PC-9 (cell line): ENCODE data around the gene RNF19B. TPM values are rescaled to one million over a fixed set of nuclear protein-coding genes. Genes with fewer than 3 reads are reported as not detected.

ENCODE experiments used
- BruUV-seq: library from RNA; stranded (reverse); fragments of 400-500 nt; replicated peaks from 2 replicates; lab custom pipeline; 2021; lab: Mats Ljungman, UMichigan
- CTCF ChIA-PET: fragments of 300-600 bp; sonication (Branson Sonifier 250); formaldehyde crosslinking; loops from one replicate; lab custom pipeline; 2022; ENCODE audit warnings: antibody characterized with exemption; lab: Charles Lee
- POLR2A ChIA-PET: fragments of 300-600 bp; sonication (Branson Sonifier 250); formaldehyde crosslinking; loops from one replicate; lab custom pipeline; 2022; ENCODE audit warnings: antibody characterized with exemption; ENCODE audit not compliant: unreplicated experiment; lab: Charles Lee
- DNase-seq, 2 experiments: peaks; one replicate each; pipeline versions ENCODE4 v3.0.0 to v3.0.0-alpha.2; 2015 to 2022; ENCODE audit warnings: mixed read lengths in 1 of 2
- H2AFZ ChIP-seq: fragments of 200-600 bp; sonication (generic); 2 replicates; pipeline ENCODE4 v1.8.1; 2017; ENCODE audit warnings: antibody characterized with exemption
- H3F3A ChIP-seq: fragments of 200-600 bp; sonication (generic); 2 replicates; pipeline ENCODE4 v1.8.1; 2017; ENCODE audit warnings: antibody characterized with exemption, mild to moderate bottlenecking, low read depth; ENCODE audit not compliant: insufficient read depth
- H3K27ac ChIP-seq: fragments of 200-600 bp; sonication (generic); 2 replicates; pipeline ENCODE4 v1.6.1; 2016; ENCODE audit warnings: mixed run types
- H3K27me3 ChIP-seq: fragments of 200-600 bp; sonication (generic); 2 replicates; pipeline ENCODE4 v1.6.1; 2016; ENCODE audit warnings: low read depth, mixed run types; ENCODE audit not compliant: insufficient read depth
- H3K36me3 ChIP-seq: fragments of 200-600 bp; sonication (generic); 2 replicates; pipeline ENCODE4 v1.6.1; 2016; ENCODE audit warnings: low read depth, mixed run types
- H3K4me1 ChIP-seq: fragments of 200-600 bp; sonication (generic); replicated peaks from 2 replicates; pipeline ENCODE4 v1.6.1; 2016; ENCODE audit warnings: mixed run types; ENCODE audit not compliant: insufficient read depth
- H3K4me2 ChIP-seq: fragments of 200-600 bp; sonication (generic); 2 replicates; pipeline ENCODE4 v1.6.1; 2017; ENCODE audit warnings: mixed run types
- H3K4me3 ChIP-seq: fragments of 200-600 bp; sonication (generic); 2 replicates; pipeline ENCODE4 v1.6.1; 2016; ENCODE audit warnings: mixed run types
- H3K79me2 ChIP-seq: fragments of 200-600 bp; sonication (generic); 2 replicates; pipeline ENCODE4 v1.6.1; 2017; ENCODE audit warnings: low read depth, mixed run types
- H3K9me2 ChIP-seq: fragments of 200-600 bp; sonication (generic); 2 replicates; pipeline ENCODE4 v1.8.1; 2017; ENCODE audit warnings: mild to moderate bottlenecking; ENCODE audit not compliant: insufficient read depth
- H3K9me3 ChIP-seq: fragments of 200-600 bp; sonication (generic); 2 replicates; pipeline ENCODE4 v1.8.1; 2016; ENCODE audit warnings: low read depth; ENCODE audit not compliant: insufficient read depth
- H4K20me1 ChIP-seq: fragments of 200-600 bp; sonication (generic); 2 replicates; pipeline ENCODE4 v1.8.1; 2017; ENCODE audit not compliant: insufficient read depth
- CTCF ChIP-seq: fragments of 200-600 bp; sonication (generic); conservative IDR thresholded peaks from 2 replicates; pipeline ENCODE4 v1.6.1; 2017; ENCODE audit warnings: mixed run types, antibody characterized with exemption, mild to moderate bottlenecking, moderate library complexity
- EZH2 ChIP-seq: fragments of 200-600 bp; sonication (generic); IDR thresholded peaks from 2 replicates; pipeline ENCODE4 v1.8.0; 2017; ENCODE audit warnings: antibody characterized with exemption, low read depth
- intact Hi-C: fragments of 100-400 bp; cut with micrococcal nuclease; formaldehyde crosslinking; loops from one replicate; pipeline ENCODE4 v1.10.0; 2022; ENCODE audit not compliant: unreplicated experiment
- total RNA-seq: library from RNA; stranded (reverse); gene quantifications from 2 replicates; pipeline ENCODE4 v1.2.3, GENCODE V29; 2021

Gene RNF19B
- total RNA-seq, 1 experiment from 2014 or later, result 25.4 TPM

DNA sequence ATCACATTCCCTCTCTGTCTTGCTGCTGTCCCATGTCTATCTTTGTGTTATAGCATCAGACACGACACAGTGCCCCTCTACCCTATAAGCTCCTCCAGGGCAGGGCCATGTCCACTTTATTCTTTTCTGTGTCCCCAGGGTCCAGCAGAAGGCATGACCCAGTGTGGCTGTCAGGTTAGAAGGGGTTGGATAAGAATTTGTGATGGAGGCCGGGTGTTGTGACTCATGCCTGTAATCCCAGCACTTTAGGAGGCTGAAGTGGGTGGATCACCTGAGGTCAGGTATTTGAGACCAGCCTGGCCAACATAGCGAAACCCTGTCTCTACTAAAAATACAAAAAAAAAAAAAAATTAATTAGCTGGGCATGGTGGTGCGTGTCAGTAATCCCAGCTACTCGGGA, 26.3 kb upstream of the RNF19B start:
- peaks cover 62% of the 10 kb centered on the region for H3K4me1 ChIP-seq
- TF ChIP-seq CTCF (no peak), EZH2 (no peak)
- ChIA-PET CTCF (interaction anchor here (0.6 to 0.7 kb wide), 2 partner anchors 16 to 336 kb away, joined by 4 read pairs; no protein-coding TSS in a partner anchor), POLR2A (no interaction called here)
- no peak overlapping the region for H2AFZ ChIP-seq
- H3K36me3 ChIP-seq, result no peaks in the 10 kb centered on the region
- peak overlapping the region; percentile 93 for H3K27ac ChIP-seq
- no TSS peak for BruUV-seq
- no peak overlapping the region for H3K4me3 ChIP-seq
- H3K9me2 ChIP-seq, result no peaks in the 10 kb centered on the region
- no peaks in the 10 kb centered on the region for H3K27me3 ChIP-seq
- H3K9me3 ChIP-seq, result no peaks in the 10 kb centered on the region
- H3F3A ChIP-seq, result peaks cover 56% of the 10 kb centered on the region
- H3K4me2 ChIP-seq, result peak overlapping the region; percentile 68; the same call in 1 of the 2 replicates
- no peaks in the 10 kb centered on the region for H4K20me1 ChIP-seq
- intact Hi-C loops, result no loop called here
- peaks cover 4% of the 10 kb centered on the region; the same call in 1 of the 2 replicates for H3K79me2 ChIP-seq
- peak; percentile 37 to 50 for DNase-seq

DNA sequence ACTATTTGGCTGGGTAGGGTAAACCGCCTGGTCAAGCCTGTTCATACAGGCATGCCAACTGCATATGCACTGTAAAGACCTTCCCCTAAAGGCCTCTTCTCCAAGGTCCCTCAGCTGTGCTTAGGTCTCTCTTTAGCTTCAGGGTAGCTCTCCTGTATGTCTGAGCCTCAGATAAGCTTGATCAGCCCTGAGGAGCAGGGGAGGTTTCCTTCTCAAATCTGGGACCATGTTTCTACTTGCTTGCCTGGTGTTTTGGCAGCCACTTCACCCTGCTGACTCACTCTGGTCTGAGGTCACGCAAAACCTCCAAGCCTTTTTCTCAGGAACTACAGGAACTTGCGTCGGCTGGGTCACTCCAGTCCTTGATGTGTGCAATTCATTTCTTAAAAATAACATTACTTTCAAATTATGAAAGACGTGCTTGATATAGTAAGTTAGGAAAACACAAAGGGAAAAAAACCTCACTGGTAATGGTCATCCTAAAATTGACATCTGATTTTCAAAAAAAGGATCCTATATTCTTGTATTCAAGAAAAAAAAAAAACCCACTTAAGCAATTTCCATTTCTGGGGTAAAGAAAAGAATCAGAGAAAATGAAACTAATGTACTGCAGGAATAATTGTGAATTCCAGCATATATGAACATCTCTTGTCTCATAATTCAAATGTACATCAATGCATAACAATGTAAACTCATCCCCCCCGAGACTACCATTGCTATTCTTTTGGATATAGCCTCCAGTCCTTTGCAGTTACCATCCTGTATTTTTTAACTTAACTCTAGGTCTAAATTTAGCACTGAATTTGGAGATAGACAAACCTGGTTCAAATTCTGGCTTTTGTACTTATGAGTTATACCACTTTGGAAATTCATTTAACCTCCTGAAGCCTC, 24.8 kb upstream of the RNF19B start:
- Histone ChIP-seq H3K9me2 (no peaks in the 10 kb centered on the region), H3K4me1 (peaks cover 62% of the 10 kb centered on the region), H3K27me3 (no peaks in the 10 kb centered on the region), H3K4me3 (peak overlapping the region; percentile 18; the same call in 1 of the 2 replicates), H2AFZ (no peak overlapping the region), H3F3A (peaks cover 55% of the 10 kb centered on the region), H3K79me2 (peaks cover 4% of the 10 kb centered on the region; the same call in 1 of the 2 replicates), H3K4me2 (peak overlapping the region; percentile 69), H4K20me1 (no peaks in the 10 kb centered on the region), H3K27ac (peak overlapping the region; percentile 87), H3K9me3 (no peaks in the 10 kb centered on the region), H3K36me3 (no peaks in the 10 kb centered on the region)
- ChIA-PET CTCF (interaction anchor here (1.2 kb wide), 1 partner anchor 17 kb away, joined by 3 read pairs; no protein-coding TSS in a partner anchor), POLR2A (interaction anchor here (0.6 to 1.2 kb wide), 4 partner anchors 18 to 66 kb away, joined by 3 to 6 read pairs (median 4); no protein-coding TSS in a partner anchor)
- DNase-seq, result peak; percentile 65 to 87
- TF ChIP-seq CTCF, result no peak
- no peak for TF ChIP-seq EZH2
- intact Hi-C loops, result no loop called here
- no TSS peak for BruUV-seq

DNA sequence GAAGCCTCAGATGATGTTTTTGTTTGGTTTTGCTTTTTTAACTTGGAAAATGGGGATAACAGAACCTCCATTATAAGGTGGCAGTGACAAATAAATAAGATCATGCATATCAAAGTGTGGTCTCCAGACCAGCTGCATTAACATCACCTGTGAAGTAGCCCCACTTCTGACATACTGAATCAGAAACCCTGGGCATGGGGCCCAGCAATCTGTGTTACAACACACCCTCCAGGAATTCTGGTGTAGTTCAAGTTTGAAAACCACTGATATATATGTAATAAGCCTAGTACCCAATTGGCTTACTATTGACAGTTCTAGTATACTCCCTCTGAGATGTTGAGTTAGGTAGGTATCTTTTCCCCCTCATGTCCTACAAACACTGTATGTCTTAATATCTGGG, 24.1 kb upstream of the RNF19B start:
- peak; percentile 20 to 56 for DNase-seq
- peaks cover 56% of the 10 kb centered on the region for H3K4me1 ChIP-seq
- no peaks in the 10 kb centered on the region for H3K9me3 ChIP-seq
- TF ChIP-seq EZH2 (no peak), CTCF (no peak)
- peaks cover 4% of the 10 kb centered on the region; the same call in 1 of the 2 replicates for H3K79me2 ChIP-seq
- peak overlapping the region; percentile 18; the same call in 1 of the 2 replicates for H3K4me3 ChIP-seq
- peak overlapping the region; percentile 87 for H3K27ac ChIP-seq
- peaks cover 47% of the 10 kb centered on the region for H3F3A ChIP-seq
- no TSS peak for BruUV-seq
- H2AFZ ChIP-seq, result no peak overlapping the region
- CTCF ChIA-PET, result interaction anchor here (1.2 kb wide), 1 partner anchor 18 kb away, joined by 3 read pairs; no protein-coding TSS in a partner anchor
- H3K4me2 ChIP-seq, result peak overlapping the region; percentile 69
- no peaks in the 10 kb centered on the region for H3K9me2 ChIP-seq
- no peaks in the 10 kb centered on the region for H4K20me1 ChIP-seq
- no peaks in the 10 kb centered on the region for H3K36me3 ChIP-seq
- H3K27me3 ChIP-seq, result no peaks in the 10 kb centered on the region
- POLR2A ChIA-PET, result interaction anchor here (0.8 to 1.2 kb wide), 2 partner anchors 18 to 19 kb away, joined by 6 read pairs; no protein-coding TSS in a partner anchor
- intact Hi-C loops, result no loop called here
